C4-2B (cell line): ENCODE results near the gene LSM12.

Experiments
- ZFX ChIP-seq: fragments of 450-650 bp; IDR thresholded peaks from 2 replicates; pipeline ENCODE4 v1.6.1; 2017
- TF ChIP-seq, protein P1 (sequence below): fragments of 450-650 bp; conservative IDR thresholded peaks from 2 replicates; pipeline ENCODE4 v1.5.1; 2017; ENCODE audit warnings: mild to moderate bottlenecking

DNA sequence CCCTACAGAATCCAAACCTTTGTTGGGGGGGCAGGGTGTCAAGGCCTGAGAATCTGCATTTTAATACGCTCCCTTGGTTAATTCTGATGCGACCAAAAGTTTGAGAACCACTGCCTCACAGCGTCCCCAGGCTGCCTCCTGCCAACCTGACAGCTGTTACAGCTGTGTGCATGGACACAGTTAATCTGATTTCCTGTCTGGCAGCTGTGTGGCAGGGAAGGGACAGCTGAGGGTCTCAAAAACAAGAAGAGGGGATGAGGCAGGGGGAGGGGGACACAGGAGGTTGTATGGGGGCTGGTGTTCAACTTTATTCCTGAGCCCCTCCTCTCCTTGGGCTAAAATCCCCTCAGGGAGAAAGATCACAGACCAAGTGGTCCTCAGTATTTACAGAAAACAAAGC, 39.5 kb upstream of the LSM12 start:
- TF ChIP-seq, protein P1, sequence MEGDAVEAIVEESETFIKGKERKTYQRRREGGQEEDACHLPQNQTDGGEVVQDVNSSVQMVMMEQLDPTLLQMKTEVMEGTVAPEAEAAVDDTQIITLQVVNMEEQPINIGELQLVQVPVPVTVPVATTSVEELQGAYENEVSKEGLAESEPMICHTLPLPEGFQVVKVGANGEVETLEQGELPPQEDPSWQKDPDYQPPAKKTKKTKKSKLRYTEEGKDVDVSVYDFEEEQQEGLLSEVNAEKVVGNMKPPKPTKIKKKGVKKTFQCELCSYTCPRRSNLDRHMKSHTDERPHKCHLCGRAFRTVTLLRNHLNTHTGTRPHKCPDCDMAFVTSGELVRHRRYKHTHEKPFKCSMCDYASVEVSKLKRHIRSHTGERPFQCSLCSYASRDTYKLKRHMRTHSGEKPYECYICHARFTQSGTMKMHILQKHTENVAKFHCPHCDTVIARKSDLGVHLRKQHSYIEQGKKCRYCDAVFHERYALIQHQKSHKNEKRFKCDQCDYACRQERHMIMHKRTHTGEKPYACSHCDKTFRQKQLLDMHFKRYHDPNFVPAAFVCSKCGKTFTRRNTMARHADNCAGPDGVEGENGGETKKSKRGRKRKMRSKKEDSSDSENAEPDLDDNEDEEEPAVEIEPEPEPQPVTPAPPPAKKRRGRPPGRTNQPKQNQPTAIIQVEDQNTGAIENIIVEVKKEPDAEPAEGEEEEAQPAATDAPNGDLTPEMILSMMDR = no peak
- no peak for TF ChIP-seq ZFX
